ENCODE results near the gene TFG.

Gene TFG

DNA sequence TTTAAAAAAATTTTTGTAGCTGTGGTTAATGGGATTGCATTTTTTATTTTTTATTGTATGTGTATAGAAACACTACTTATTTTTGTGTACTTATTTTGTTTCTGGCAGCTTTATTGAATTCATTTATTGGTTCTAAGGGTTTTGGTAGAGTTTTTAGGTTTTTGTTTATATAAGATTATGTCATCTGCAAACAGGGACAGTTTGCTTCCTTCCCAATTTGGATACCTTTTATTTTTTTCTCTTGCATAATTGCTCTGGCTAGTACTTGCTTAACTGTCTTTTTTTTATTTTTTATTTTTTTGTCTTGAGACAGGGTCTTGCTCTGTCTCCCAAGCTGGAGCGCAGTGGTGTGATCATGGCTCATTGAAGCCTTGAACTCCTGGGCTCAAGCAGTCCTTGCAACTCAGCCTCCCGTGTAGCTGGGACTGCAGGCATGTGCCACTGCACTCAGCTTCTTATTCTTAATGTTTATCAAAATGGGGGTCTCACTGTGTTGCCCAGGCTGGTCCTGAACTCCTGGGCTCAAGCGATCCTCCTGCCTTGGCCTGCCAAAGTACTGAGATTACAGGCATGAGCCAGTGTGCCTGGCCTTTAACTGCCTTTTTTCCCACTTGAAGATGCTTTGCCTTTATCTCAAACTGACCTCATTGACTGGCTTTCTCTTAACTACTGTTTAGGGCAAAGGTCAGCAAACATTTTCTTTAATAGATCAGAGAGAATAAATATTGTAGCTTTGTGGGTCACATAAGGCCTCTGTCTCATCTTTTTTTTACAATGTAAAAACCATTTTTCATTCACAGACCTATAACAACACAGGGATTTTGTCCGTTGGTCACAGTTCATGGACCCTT is 8.6 kb downstream of the TFG start:
- no peak overlapping the region for H3K4me3 ChIP-seq (ENCODE audit: low read depth, low read length)
- CTCF ChIA-PET, result interaction anchor here (1.5 kb wide), 1 partner anchor 8 kb away, joined by 5 read pairs; no protein-coding TSS in a partner anchor
- POLR2A ChIA-PET, result no interaction called here
- no peak for DNase-seq (ENCODE audit: low read depth, low spot score)
- TF ChIP-seq, protein P1, sequence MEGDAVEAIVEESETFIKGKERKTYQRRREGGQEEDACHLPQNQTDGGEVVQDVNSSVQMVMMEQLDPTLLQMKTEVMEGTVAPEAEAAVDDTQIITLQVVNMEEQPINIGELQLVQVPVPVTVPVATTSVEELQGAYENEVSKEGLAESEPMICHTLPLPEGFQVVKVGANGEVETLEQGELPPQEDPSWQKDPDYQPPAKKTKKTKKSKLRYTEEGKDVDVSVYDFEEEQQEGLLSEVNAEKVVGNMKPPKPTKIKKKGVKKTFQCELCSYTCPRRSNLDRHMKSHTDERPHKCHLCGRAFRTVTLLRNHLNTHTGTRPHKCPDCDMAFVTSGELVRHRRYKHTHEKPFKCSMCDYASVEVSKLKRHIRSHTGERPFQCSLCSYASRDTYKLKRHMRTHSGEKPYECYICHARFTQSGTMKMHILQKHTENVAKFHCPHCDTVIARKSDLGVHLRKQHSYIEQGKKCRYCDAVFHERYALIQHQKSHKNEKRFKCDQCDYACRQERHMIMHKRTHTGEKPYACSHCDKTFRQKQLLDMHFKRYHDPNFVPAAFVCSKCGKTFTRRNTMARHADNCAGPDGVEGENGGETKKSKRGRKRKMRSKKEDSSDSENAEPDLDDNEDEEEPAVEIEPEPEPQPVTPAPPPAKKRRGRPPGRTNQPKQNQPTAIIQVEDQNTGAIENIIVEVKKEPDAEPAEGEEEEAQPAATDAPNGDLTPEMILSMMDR (IDR thresholded peaks at IDR 0.05; ENCODE audit: insufficient read depth, low read length, missing control alignments), result no peak

DNA sequence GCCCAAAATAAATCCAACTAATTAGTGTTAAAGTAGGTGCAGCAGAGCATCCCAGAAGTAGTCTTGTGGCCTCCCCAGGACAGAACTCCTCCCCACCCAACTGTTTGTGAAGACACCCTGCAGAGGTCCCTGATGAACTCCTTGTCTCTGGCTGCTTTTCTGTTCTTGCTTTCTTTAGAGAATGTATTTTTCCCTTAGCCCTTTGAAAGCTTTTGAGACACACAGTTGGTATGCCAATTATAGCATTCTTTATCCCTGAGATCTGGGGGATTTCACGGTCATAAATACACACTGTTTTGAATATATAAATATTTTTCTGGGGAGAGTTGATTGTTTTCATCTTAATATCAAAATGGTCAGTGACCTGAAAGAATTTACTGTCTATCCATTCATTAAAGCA is 9.8 kb downstream of the TFG start:
- CTCF ChIA-PET, result interaction anchor here (1.5 kb wide), 1 partner anchor 9 kb away, joined by 5 read pairs; no protein-coding TSS in a partner anchor
- DNase-seq (ENCODE audit: low read depth, low spot score), result no peak

DNA sequence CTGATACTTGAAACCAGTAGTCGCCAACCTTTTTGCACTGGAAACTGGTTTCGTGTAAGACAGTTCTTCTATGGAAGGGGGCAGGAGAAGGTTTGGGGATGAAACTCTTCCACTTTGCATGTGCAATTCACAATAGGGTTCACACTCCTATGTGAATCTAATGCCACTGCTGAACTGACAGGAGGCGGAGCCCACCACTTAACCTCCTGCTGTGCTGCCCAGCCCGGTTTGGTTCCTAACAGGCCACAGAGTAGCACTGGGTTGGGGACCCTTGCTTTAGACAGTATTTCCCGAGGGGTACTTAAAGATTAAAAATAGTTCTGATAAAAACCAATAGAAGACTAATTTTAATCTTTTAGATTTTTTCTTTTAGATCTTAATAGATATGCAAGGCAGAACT is 11.1 kb downstream of the TFG start:
- ChIA-PET POLR2A (no interaction called here), CTCF (interaction anchor here (2.2 kb wide), 1 partner anchor 9 kb away, joined by 5 read pairs; no protein-coding TSS in a partner anchor)
- TF ChIP-seq, protein P1 (IDR thresholded peaks at IDR 0.05; ENCODE audit: insufficient read depth, low read length, missing control alignments), result no peak
- no peak overlapping the region for H3K4me3 ChIP-seq (ENCODE audit: low read depth, low read length)
- DNase-seq (ENCODE audit: low read depth, low spot score), result no peak

More for the DNA sequence above, 9.8 kb downstream of the TFG start:
- POLR2A ChIA-PET, result no interaction called here
- no peak overlapping the region for H3K4me3 ChIP-seq (ENCODE audit: low read depth, low read length)
- TF ChIP-seq, protein P1 (IDR thresholded peaks at IDR 0.05; ENCODE audit: insufficient read depth, low read length, missing control alignments), result no peak

DNA sequence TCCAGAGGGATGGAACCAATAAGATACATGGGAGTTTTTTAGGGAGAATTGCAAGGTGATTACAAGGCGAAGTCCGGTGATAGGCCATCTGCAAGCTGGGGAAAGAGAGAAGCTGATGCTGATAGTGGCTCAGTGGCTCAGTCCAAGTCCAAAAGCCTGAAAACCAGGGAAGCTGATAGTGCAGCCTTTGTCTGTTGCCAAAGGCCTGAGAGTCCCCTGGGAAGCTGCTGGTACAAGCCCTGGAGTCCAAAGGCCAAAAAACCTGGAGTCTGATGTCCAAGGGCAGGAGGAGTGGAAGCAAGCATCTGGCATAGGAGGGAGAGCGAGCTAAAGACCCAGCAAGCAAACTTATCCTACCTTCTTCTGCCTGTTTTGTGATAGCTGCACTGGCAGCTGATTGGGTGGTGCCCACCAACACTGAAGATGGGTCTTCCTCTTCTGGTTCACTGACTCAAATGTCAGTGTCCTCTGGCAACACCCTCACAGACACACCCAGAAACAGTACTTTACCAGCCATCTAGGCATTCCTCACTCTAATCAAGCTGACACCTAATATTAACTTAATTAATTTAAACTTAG is 16.7 kb downstream of the TFG start:
- no peak for DNase-seq (ENCODE audit: low read depth, low spot score)
- no peak overlapping the region for H3K4me3 ChIP-seq (ENCODE audit: low read depth, low read length)
- CTCF ChIA-PET, result interaction anchor here (1.3 to 1.8 kb wide), 3 partner anchors 10 to 263 kb away, joined by 3 to 6 read pairs (median 4); no protein-coding TSS in a partner anchor
- TF ChIP-seq, protein P1 (IDR thresholded peaks at IDR 0.05; ENCODE audit: insufficient read depth, low read length, missing control alignments), result no peak
- POLR2A ChIA-PET, result interaction anchor here (1.3 kb wide), 1 partner anchor 15 kb away, joined by 4 read pairs; no protein-coding TSS in a partner anchor

DNA sequence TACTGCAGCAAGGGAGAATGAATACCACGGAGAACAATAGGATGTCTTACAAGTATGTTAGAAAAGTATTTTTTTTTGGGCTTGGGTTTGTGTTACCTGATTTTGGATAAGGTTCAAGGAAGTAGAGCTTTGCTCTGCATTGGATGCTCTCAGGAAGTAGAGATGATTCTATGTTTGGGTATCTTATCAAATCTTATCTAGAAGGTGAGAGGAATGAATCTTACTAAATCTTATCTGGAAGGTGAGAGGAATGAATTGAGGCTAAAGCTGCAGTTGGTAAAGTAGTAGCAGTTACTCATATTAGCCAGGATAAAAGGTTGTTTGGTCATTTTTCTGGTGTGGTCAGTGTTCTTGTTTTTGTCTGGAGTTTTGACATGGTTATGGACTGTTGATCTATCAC is 17.4 kb downstream of the TFG start:
- DNase-seq (ENCODE audit: low read depth, low spot score), result no peak
- no peak overlapping the region for H3K4me3 ChIP-seq (ENCODE audit: low read depth, low read length)
- ChIA-PET POLR2A (interaction anchor here (1.3 kb wide), 1 partner anchor 16 kb away, joined by 4 read pairs; no protein-coding TSS in a partner anchor), CTCF (interaction anchor here (1.5 to 1.8 kb wide), 2 partner anchors 9 to 264 kb away, joined by 4 to 6 read pairs; no protein-coding TSS in a partner anchor)
- TF ChIP-seq, protein P1 (IDR thresholded peaks at IDR 0.05; ENCODE audit: insufficient read depth, low read length, missing control alignments), result no peak

DNA sequence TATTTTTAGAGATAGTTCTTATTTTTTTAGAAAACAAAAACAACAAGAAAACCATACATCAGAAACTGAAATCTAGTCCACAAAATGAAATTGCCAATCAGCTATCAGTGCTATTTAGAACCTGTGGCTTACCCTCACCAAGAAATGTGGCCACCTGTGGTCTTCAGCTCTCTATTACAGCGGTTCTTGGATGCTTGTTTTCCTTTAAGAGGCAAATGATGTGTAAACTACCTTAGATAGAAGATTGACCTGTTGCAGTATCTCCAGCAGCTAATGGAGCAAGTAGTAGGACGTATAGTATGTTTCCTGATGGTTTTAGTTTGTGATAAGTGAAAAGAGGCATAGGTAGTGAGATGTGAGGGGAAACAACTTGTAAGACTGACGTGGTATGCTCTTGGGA is 21.2 kb downstream of the TFG start:
- TF ChIP-seq, protein P1 (IDR thresholded peaks at IDR 0.05; ENCODE audit: insufficient read depth, low read length, missing control alignments), result no peak
- DNase-seq (ENCODE audit: low read depth, low spot score), result no peak
- H3K4me3 ChIP-seq (ENCODE audit: low read depth, low read length), result no peak overlapping the region
- POLR2A ChIA-PET, result no interaction called here
- CTCF ChIA-PET, result interaction anchor here (0.6 to 1.4 kb wide), 3 partner anchors 12 to 268 kb away, joined by 3 to 4 read pairs (median 3); no protein-coding TSS in a partner anchor
